NCI-H446 treated with DMSO at 0.1 percent for 48 hours (cell line): ENCODE results near the gene SSBP4.

ENCODE experiments used
- DNase-seq: peaks from one replicate; lab custom pipeline; 2025; lab: John Stamatoyannopoulos, UW

SSBP4 gene

DNA sequence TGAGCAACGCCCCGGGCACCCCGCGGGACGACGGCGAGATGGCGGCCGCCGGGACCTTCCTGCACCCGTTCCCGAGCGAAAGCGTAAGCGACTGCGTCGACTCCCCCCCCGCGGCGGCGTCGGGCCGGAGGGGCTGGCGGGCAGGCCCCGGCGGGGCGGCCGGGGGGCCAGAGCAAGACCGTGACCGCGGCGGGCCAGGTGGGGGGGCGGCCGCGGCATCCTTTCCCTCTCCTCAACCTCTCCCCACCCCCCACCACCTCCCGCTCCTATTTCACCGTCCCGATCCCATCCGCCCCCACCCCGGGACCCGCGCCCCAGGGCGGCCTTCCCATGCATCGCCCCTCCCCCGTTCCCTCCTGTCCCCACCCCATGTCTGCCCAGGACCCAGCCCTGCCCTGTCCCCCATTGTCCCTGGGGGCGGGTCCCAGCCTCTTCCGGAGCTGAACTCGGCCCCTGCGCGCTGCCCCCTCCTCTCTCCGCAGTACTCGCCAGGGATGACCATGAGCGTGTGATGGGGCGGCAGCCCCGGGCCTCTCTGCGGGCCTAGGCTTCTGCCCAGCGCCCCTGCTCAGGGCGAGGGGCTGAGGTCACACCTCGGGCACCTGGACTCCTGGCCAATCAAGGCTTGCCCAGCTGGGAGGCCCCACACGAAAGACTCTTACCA is 14.7 kb downstream of the SSBP4 start:
- DNase-seq = no peak

- DNase-seq = no peak
Observed at GRCh38 chr19:18434411-18435175, 15.4 kb downstream of the SSBP4 start.

- DNase-seq = no peak
Observed at GRCh38 chr19:18435178-18435841, 16.1 kb downstream of the SSBP4 start.

DNA sequence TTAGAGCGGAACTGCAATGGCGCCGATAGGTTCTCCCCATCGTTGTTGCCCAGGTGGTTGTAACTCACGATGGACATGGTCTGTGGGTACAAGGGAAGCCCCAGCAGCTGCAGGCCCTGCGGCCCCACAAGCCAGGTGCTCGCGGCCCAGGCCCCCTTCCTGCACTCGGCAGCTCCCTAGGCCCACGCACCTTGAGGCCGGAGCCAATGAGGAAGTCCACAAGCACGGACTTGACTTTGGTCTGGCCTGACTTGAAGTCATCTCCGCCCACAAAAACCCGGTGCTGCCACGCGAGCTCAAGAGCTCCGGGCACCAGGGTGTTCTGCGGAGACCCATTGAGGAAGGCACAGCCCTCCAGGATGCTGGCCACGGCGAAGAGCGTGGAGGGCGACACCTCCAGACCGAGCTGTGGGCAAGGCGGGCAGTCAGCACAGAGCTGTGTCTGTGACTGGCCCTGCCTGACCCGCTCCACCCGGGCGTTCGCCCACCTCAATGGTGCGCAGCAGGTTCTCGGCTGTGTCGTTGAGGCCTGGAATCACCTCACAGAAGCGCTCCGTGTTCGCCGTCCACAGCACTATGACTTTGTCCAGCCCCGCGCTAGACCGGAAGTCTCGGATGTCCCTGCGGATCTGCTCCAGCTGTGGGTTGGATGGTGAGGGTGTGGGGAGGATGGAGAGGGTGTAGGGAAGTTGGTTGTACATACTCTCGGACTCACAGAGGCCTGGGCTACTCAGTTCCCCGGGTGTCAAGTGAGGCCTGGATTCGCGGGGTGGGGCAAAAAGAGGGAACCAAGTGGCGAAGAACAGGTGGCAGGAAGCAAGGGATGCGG is 16.9 kb downstream of the SSBP4 start:
- no peak for DNase-seq

GRCh38 chr19:18436671-18437490 is 17.7 kb downstream of the SSBP4 start:
- peak; percentile 22 for DNase-seq

DNA sequence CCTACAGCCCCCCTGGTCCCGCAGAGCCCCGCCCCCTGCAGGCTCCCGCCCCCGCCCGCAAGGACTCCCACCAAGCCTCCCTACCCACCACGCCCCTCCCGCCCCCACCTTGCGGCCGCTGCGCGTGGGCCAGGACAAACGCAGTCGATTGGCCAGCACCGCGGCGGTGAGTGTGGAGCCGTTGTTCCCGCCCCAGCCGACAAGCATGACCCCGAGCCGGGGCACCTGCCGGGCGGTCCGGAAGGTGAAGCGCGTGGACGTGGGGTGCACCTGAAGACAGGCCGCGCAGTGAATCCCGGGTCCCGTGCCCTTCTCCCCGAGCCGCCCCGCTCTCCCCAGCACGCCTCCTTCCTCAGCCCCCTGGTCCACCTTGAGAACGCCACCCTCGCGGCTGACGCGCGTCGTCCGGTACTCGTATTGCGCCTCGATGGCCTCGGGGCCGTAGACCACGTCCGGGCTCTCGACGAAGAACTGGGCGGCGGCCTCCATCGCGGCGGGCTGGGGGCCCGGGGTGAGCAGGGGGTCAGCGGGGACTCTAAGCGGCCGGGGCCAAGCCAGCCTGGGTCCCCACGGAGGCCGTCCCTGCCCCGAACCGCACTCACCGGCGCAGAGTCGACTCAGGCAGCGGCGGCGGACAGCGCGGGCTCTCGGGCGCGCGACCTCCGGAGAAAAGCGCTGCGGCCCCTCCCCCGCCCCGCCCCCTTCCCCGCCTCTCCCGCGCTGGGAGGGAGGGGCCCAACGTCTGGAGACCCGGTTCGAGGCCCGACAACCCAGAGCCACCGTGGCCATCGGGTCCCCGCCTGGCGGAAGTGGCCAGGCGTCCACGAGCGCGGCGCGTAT is 18.5 kb downstream of the SSBP4 start, which contains the start of gene ISYNA1:
TSS of gene ISYNA1 (minus strand) at position 643 of the 840 bp plus-strand sequence. CDS start at position 489, 154 bp downstream.
- no peak for DNase-seq

DNA sequence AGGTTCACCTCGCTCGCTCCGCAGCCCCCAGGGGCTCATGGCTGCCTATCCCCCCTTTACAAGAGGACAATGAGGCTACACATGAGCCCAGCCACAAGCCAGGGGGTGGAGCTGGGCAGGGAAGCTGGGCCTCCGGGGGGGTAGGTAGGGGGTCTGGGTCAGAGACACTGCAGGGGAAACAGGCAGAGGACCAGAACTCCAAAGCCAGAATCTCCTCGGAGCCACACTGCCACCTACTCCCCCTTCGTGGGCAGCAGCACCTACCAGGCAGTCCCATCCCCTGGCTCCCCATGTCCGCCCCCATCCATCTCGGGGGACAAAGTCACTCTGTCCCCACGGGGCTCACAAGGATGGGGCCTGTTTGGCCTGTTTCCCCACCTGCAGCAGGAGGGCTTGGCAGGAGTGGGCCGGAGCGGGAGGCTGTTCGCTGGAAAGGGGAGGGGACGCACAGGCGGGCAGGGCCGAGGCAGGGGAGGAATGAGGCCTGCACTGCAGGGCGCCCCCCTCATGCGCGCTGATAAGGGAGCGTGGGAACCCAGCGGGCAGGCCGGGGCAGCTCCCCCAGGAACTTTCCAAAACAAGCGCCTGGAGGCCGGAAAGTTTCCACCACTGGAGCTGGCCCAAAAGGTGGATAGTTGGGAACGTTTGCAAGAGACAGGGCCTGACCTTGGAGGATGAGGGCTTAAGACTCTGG is 19.3 kb downstream of the SSBP4 start:
- DNase-seq = no peak

- DNase-seq = no peak
Observed at GRCh38 chr19:18439025-18439909, 20.1 kb downstream of the SSBP4 start.

GRCh38 chr19:18439910-18440237 is 20.7 kb downstream of the SSBP4 start:
- DNase-seq = no peak

GRCh38 chr19:18440415-18440877 is 21.2 kb downstream of the SSBP4 start:
- no peak for DNase-seq

DNA sequence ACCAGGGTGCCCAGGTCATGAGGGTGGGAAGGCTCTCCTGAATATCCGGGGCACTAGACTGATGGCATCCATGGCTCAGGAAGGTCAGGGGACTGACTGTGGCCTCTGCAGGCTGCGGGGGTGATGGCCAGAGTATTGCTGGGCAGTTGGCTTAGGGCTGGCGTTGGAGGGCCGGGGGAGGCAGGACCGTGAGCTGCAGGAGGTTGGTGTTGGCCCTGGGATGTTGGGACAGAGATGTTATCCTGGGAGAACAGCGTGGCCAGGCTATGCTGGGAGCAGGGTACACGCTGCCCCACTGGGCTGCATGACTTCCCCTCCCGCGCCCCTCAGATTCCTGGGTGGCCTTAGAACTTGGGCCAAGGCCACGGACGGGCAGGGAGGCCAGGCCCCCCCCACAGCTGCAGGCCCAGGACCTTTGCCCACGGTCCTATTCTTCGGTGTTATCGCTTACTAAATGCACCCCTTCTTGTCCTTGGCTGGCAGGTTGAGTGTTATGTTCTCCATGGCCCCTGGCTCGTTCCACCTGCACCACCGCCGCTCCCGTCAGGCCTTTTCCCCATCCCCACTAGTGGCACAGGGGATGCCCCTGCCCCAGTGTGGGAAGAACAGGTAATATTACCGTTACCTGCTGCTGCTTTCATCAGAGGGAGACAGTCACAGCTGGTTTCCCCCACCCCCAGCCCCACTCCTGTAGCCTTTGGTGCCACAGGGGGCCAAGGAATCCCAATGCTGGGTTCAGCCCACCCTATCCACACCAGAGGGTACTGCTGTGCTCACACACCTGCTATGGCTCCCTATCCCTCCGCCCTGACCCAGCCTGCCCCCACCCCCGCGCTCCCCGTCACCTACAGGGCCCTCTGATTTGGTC is 22.0 kb downstream of the SSBP4 start:
- no peak for DNase-seq

DNA sequence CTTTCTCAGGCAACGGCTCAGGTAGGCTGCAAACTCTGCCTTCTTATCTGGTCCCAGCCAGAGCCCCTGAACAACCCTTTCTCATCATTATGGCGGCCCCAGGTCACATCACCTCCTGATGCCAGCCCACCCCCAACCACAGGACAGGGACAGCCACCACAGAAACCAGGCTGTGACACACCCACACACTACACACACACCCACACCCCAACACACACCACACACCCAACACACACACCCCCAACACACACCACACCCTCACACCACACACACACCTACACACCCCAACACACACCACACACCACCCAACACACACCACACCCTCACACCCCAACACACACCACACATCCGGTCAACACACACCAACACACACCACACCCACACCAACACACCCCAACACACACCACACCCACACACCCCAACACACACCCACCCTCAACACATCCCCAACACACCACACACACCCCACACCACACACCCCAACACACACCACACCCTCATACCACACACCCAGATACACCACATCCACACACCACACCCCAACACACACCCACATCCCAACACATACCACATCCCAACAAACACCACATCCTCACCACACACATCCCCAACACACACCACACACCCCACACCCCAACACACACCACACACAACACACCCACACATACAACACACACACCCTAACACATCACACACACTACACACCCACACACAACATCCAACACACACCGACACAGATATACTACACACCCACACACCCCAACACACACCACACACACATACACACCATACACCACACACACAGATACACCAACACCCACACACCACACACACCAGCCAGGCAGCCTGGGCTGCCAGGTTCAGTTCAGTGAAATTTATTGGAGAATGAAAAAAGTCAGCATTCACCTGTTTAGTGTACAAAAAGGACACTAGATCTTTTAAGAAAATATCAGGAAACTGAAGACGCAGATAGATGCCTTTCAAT is 22.9 kb downstream of the SSBP4 start:
- DNase-seq = no peak

GRCh38 chr19:18442941-18443340 is 23.7 kb downstream of the SSBP4 start:
- no peak for DNase-seq

DNA sequence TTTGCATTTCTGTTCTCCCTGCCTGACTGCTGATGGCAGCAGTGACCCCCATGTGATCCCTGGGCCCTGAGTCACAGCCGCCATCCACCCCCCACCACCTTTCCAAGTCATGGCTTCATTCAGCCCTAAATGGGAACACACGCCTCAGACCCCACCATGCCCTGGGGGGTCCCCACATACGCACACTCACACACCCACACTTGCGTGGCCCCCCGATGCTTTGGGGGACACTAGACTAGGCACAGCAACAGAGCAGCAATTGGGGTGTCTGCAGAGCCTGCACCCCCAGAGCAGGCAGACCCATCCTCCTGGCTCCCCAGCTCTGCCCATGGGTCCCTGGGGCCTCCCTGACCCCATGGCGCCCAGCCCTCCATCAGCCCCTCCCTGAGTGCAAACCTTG is 24.2 kb downstream of the SSBP4 start:
- no peak for DNase-seq

DNA sequence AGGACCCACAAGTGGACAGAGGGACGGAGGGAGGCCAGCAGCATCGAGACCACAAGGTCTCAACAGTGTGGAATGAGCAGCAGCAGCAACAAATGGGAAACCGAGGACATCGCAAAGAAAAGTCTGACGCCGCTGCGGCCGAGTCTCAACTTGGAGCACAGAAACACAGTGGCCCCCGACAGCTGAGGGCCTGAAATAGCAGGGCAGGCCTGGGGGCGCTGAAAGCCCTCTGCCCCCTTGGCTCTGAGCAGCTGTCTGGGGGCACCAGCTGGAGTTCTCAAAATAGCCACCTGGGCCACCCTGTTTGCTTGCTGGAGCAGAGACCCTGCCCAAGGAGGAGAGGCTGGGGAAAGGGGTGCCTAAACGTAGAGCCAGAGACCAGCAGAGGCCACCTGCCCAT is 24.6 kb downstream of the SSBP4 start:
- DNase-seq = no peak

GRCh38 chr19:18444513-18444912 is 25.3 kb downstream of the SSBP4 start:
- no peak for DNase-seq
